Esophagus squamous epithelium (tissue), 4 donors: Measurements from ENCODE around the gene ACLY.

ENCODE experiments used
- CTCF ChIP-seq, 6 experiments: fragments of 450-650 bp in 4 of 6; fragments of 200-600 bp in 2 of 6; sonication (generic) in 2 of 6; IDR thresholded peaks; one replicate each; pipeline ENCODE4 v1.5.1; 2016 to 2019; ENCODE audit warnings: antibody characterized with exemption in 6 of 6, mild to moderate bottlenecking in 4 of 6, moderate library complexity in 4 of 6
- POLR2A ChIP-seq, 4 donors: fragments of 450-650 bp; IDR thresholded peaks; one replicate each; pipeline ENCODE4 v1.6.1; 2017; ENCODE audit warnings: antibody characterized with exemption in 4 of 4, mild to moderate bottlenecking in 4 of 4, moderate library complexity in 3 of 4

GRCh38 chr17:41939044-41939692 lies 20.4 kb upstream of the ACLY start:
- TF ChIP-seq CTCF (IDR thresholded peaks at IDR 0.05) (no peak), POLR2A (IDR thresholded peaks at IDR 0.05) (no peak)
